Neural progenitor cell (in vitro differentiated cells): Measurements from ENCODE around the gene TEAD1. TPM values are rescaled to one million over a fixed set of nuclear protein-coding genes. Genes with fewer than 3 reads are reported as not detected.

Experiments
- DNase-seq: peaks from one replicate; pipeline ENCODE4 v3.0.0-alpha.2; 2016; ENCODE audit warnings: low spot score
- H2AFZ ChIP-seq: fragments of 200-600 bp; sonication (generic); replicated peaks from 2 replicates; pipeline ENCODE4 v1.6.1; 2016; ENCODE audit warnings: antibody characterized with exemption
- H3F3A ChIP-seq: fragments of 200-600 bp; sonication (generic); 2 replicates; pipeline ENCODE4 v1.6.1; 2016; ENCODE audit warnings: antibody characterized with exemption, low read depth
- H3K27ac ChIP-seq: fragments of 200-600 bp; sonication (generic); 2 replicates; pipeline ENCODE4 v1.5.1; 2016; ENCODE audit warnings: mild to moderate bottlenecking
- H3K27me3 ChIP-seq: fragments of 200-600 bp; sonication (generic); 2 replicates; pipeline ENCODE4 v1.6.1; 2016; ENCODE audit warnings: mild to moderate bottlenecking, moderate library complexity
- H3K36me3 ChIP-seq: fragments of 200-600 bp; sonication (generic); 2 replicates; pipeline ENCODE4 v1.5.1; 2016
- H3K4me1 ChIP-seq: fragments of 200-600 bp; sonication (generic); 2 replicates; pipeline ENCODE4 v1.6.1; 2016; ENCODE audit warnings: mixed run types
- H3K4me2 ChIP-seq: fragments of 200-600 bp; sonication (generic); 2 replicates; pipeline ENCODE4 v1.6.1; 2016
- H3K4me3 ChIP-seq: fragments of 200-600 bp; sonication (generic); 2 replicates; pipeline ENCODE4 v1.5.1; 2016
- H3K79me2 ChIP-seq: fragments of 200-600 bp; sonication (generic); 2 replicates; pipeline ENCODE4 v1.6.1; 2016; ENCODE audit warnings: low read depth
- H3K9ac ChIP-seq: fragments of 200-600 bp; sonication (generic); 2 replicates; pipeline ENCODE4 v1.6.1; 2016
- H3K9me3 ChIP-seq: fragments of 200-600 bp; sonication (generic); 2 replicates; pipeline ENCODE4 v1.5.1; 2016; ENCODE audit warnings: low read depth
- H4K20me1 ChIP-seq: fragments of 200-600 bp; sonication (generic); 2 replicates; pipeline ENCODE4 v1.6.1; 2016; ENCODE audit warnings: low read depth
- H3K27ac Mint-ChIP-seq: 3 replicates; pipeline ENCODE4 v1.8.0; 2021; ENCODE audit warnings: mixed read lengths
- H3K27me3 Mint-ChIP-seq: 2 replicates; pipeline ENCODE4 v1.8.0; 2022; ENCODE audit warnings: low read depth, mild to moderate bottlenecking, inconsistent platforms, moderate library complexity, mixed read lengths; ENCODE audit not compliant: insufficient read depth
- H3K36me3 Mint-ChIP-seq: 3 replicates; pipeline ENCODE4 v1.8.0; 2021; ENCODE audit warnings: mixed read lengths
- H3K4me1 Mint-ChIP-seq: 3 replicates; pipeline ENCODE4 v1.8.0; 2021; ENCODE audit warnings: mixed read lengths
- H3K4me3 Mint-ChIP-seq: 3 replicates; pipeline ENCODE4 v1.8.0; 2021; ENCODE audit warnings: mild to moderate bottlenecking, moderate library complexity, mixed read lengths
- H3K9me3 Mint-ChIP-seq: 3 replicates; pipeline ENCODE4 v1.8.0; 2020; ENCODE audit warnings: mixed read lengths
- EZH2 ChIP-seq: fragments of 200-600 bp; sonication (generic); IDR thresholded peaks from 2 replicates; pipeline ENCODE4 v1.6.1; 2017; ENCODE audit warnings: antibody characterized with exemption, mild to moderate bottlenecking, moderate library complexity
- small RNA-seq: library from RNA; depleted of rRNA; stranded (forward); fragments of <200 nt; gene quantifications from one replicate; pipeline ENCODE3, GENCODE V24; 2015
- total RNA-seq: library from RNA; depleted of rRNA; stranded (reverse); fragments of >200 nt; gene quantifications from 2 replicates; pipeline ENCODE4 v1.2.3, GENCODE V29; 2015; ENCODE audit warnings: low replicate concordance

The TEAD1 gene
- total RNA-seq, 1 donor from 2014 or later, result 98.3 TPM

DNA sequence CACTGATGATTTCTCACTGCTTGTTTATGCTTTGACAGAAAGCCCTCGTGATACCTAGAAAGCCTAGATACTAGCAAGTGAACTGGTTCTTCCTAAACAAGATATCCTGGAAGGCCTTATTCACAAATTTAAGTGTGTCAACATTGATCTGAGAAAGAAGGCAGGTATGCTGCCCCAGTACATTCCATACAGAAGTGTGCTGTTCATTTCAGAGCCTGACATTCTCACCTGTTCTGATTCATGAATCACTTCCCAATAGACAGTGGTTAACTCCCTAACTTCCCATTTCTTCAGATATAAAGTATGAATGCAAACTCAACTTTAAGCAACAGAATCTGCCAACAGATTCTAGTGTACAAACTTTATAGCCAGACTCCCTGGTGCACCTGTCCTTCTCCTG is 319.4 kb downstream of the TEAD1 start:
- no peak for TF ChIP-seq EZH2
- H3K9ac ChIP-seq, result no peak overlapping the region
- peaks cover 4% of the 10 kb centered on the region for H3K9me3 Mint-ChIP-seq
- no peaks in the 10 kb centered on the region for H3K9me3 ChIP-seq
- no peaks in the 10 kb centered on the region for H3K27me3 ChIP-seq
- H3K27ac ChIP-seq, result no peak overlapping the region
- H3F3A ChIP-seq, result no peaks in the 10 kb centered on the region
- no peak overlapping the region for H3K4me2 ChIP-seq
- H3K4me1 ChIP-seq, result peaks cover 8% of the 10 kb centered on the region
- H3K27ac Mint-ChIP-seq, result peak overlapping the region; percentile 11
- no peaks in the 10 kb centered on the region for H3K79me2 ChIP-seq
- H3K36me3 ChIP-seq, result no peaks in the 10 kb centered on the region
- no peaks in the 10 kb centered on the region for H4K20me1 ChIP-seq
- no peak overlapping the region for H3K4me3 ChIP-seq
- no peaks in the 10 kb centered on the region for H3K27me3 Mint-ChIP-seq
- no peak overlapping the region for H3K4me3 Mint-ChIP-seq
- H2AFZ ChIP-seq, result no peak overlapping the region
- peaks cover 15% of the 10 kb centered on the region for H3K4me1 Mint-ChIP-seq
- DNase-seq, result no peak
- H3K36me3 Mint-ChIP-seq, result no peaks in the 10 kb centered on the region

Small RNA genes within 50 kb of the gene (small RNA-seq; reads per million reads assigned to genes)
- not detected for gene RF00424
